ENCODE results near the gene MGAM2.

MGAM2 gene

GRCh38 chr7:142177869-142178268 is 66.4 kb downstream of the MGAM2 start:
- DNase-seq (ENCODE audit: low read depth): no peak

GRCh38 chr7:142180426-142180825 is 68.9 kb downstream of the MGAM2 start:
- no peak for DNase-seq (ENCODE audit: low read depth)

- DNase-seq (ENCODE audit: low read depth): no peak
These were observed 69.7 kb downstream of the MGAM2 start for GRCh38 chr7:142181211-142181610.

- DNase-seq (ENCODE audit: low read depth): no peak
These were observed 70.4 kb downstream of the MGAM2 start for GRCh38 chr7:142181966-142182365.

GRCh38 chr7:142185069-142185468 is 73.6 kb downstream of the MGAM2 start:
- DNase-seq (ENCODE audit: low read depth): no peak

- no peak for DNase-seq (ENCODE audit: low read depth)
These were observed 74.3 kb downstream of the MGAM2 start for GRCh38 chr7:142185801-142186200.

GRCh38 chr7:142188154-142188553 is 76.6 kb downstream of the MGAM2 start:
- DNase-seq (ENCODE audit: low read depth): no peak

- no peak for DNase-seq (ENCODE audit: low read depth)
These were observed 77.3 kb downstream of the MGAM2 start for GRCh38 chr7:142188846-142189245.

GRCh38 chr7:142194201-142194600 is 82.7 kb downstream of the MGAM2 start:
- DNase-seq (ENCODE audit: low read depth): no peak

GRCh38 chr7:142196066-142196840 is 84.7 kb downstream of the MGAM2 start:
- no peak for DNase-seq (ENCODE audit: low read depth)

- no peak for DNase-seq (ENCODE audit: low read depth)
These were observed 88.7 kb downstream of the MGAM2 start for GRCh38 chr7:142200206-142200605.

- DNase-seq (ENCODE audit: low read depth): no peak
These were observed 117.1 kb downstream of the MGAM2 start for GRCh38 chr7:142228537-142229104.

- no peak for DNase-seq (ENCODE audit: low read depth)
These were observed 120.2 kb downstream of the MGAM2 start for GRCh38 chr7:142231716-142232115.

GRCh38 chr7:142240546-142240945 is 129.0 kb downstream of the MGAM2 start:
- DNase-seq (ENCODE audit: low read depth): no peak

GRCh38 chr7:142243823-142244222 is 132.3 kb downstream of the MGAM2 start:
- DNase-seq (ENCODE audit: low read depth): no peak

- no peak for DNase-seq (ENCODE audit: low read depth)
These were observed 136.9 kb downstream of the MGAM2 start for GRCh38 chr7:142248166-142249160.

- no peak for DNase-seq (ENCODE audit: low read depth)
These were observed 138.4 kb downstream of the MGAM2 start for GRCh38 chr7:142249918-142250317.

- no peak for DNase-seq (ENCODE audit: low read depth)
These were observed 139.2 kb downstream of the MGAM2 start for GRCh38 chr7:142250705-142251104.

GRCh38 chr7:142257958-142258357 is 146.4 kb downstream of the MGAM2 start, which contains the start of gene PRSS58:
TSS of gene PRSS58 (minus strand) at chr7:142258058. CDS start at chr7:142257707, 351 bp downstream.
- DNase-seq (ENCODE audit: low read depth): no peak

GRCh38 chr7:142263598-142264380 is 152.3 kb downstream of the MGAM2 start:
- no peak for DNase-seq (ENCODE audit: low read depth)
